Mammary epithelial cell (primary cell): ENCODE data around the gene TBX2.

Experiments
- CTCF ChIP-seq, 2 donors: IDR thresholded peaks in 1 of 2; conservative IDR thresholded peaks in 1 of 2; 2 replicates each; pipeline ENCODE4 v1.5.1; 2011 to 2012; ENCODE audit warnings: inconsistent platforms in 2 of 2, low read length in 2 of 2, mild to moderate bottlenecking in 2 of 2, control low read depth in 1 of 2, low read depth in 1 of 2; ENCODE audit not compliant: insufficient read depth in 1 of 2; ENCODE audit errors: extremely low read depth in 1 of 2
- EZH2 ChIP-seq: IDR thresholded peaks from 2 replicates; pipeline ENCODE4 v1.6.1; 2012; ENCODE audit warnings: low read length, inconsistent platforms, borderline replicate concordance

GRCh38 chr17:61384354-61384691, 15.3 kb upstream of the TBX2 start:
- no peak for TF ChIP-seq CTCF (conservative IDR thresholded peaks at IDR 0.05 in 1 of 2, IDR thresholded peaks at IDR 0.05 in 1 of 2; ENCODE audit: extremely low read depth in 1 of 2, insufficient read depth in 1 of 2, low read depth in 1 of 2, low read length in 2 of 2)
- no peak for TF ChIP-seq EZH2
